Measurements from ENCODE around the gene BRD3. TPM values are rescaled to one million over a fixed set of nuclear protein-coding genes. Genes with fewer than 3 reads are reported as not detected.
"Not testable (repeated sequence)": the region's sequence is repeated elsewhere in the genome, so short reads cannot be mapped to it uniquely, and the experiment has no call there.

BRD3 gene
- total and polyA plus RNA-seq, 8 donors, result 8.8 to 36.3 (median 16.5) TPM

DNA sequence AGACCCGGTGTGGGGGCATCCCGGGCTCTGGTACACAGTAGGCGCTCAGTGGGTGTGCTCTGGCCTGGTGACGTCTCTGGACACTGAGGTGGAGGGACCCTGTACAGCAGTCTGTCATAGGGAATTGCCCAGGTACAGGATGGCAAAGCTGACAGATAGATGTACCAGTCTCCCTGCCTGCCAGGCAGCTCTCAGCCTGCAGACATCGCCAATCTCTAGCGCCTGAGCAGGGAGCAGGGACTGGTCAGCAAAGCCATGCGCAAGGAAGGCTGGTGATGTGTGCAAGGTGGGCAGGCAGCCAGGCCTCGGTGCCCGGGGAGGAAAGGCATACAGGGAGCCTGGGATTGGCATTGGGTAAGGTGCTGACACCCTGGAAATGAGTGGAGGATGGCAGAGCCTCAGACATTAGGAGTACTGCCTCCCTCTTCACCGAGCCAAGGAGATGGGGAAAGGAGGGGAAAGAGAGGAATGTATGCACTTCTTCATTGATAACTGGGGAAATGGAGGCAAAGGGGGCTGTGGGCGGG, 33.9 kb upstream of the BRD3 start:
- no peak overlapping the region for H3K4me3 ChIP-seq
- no peak for ATAC-seq
- TF ChIP-seq, protein P1, sequence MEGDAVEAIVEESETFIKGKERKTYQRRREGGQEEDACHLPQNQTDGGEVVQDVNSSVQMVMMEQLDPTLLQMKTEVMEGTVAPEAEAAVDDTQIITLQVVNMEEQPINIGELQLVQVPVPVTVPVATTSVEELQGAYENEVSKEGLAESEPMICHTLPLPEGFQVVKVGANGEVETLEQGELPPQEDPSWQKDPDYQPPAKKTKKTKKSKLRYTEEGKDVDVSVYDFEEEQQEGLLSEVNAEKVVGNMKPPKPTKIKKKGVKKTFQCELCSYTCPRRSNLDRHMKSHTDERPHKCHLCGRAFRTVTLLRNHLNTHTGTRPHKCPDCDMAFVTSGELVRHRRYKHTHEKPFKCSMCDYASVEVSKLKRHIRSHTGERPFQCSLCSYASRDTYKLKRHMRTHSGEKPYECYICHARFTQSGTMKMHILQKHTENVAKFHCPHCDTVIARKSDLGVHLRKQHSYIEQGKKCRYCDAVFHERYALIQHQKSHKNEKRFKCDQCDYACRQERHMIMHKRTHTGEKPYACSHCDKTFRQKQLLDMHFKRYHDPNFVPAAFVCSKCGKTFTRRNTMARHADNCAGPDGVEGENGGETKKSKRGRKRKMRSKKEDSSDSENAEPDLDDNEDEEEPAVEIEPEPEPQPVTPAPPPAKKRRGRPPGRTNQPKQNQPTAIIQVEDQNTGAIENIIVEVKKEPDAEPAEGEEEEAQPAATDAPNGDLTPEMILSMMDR (IDR thresholded peaks at IDR 0.05), result no peak
- no peaks in the 10 kb centered on the region for H3K27me3 ChIP-seq
- no peaks in the 10 kb centered on the region for H3K4me1 ChIP-seq
- no peaks in the 10 kb centered on the region for H3K9me3 ChIP-seq
- 44 to 51% methylated on average over 11 of the region's 11 CpGs for WGBS, 2 donors
- no peak for FAIRE-seq
- no peak for DNase-seq
- intact Hi-C loops (cut with DNase I), result no loop called here
- H3K27ac ChIP-seq, result no peak overlapping the region
- no peaks in the 10 kb centered on the region for H3K36me3 ChIP-seq

DNA sequence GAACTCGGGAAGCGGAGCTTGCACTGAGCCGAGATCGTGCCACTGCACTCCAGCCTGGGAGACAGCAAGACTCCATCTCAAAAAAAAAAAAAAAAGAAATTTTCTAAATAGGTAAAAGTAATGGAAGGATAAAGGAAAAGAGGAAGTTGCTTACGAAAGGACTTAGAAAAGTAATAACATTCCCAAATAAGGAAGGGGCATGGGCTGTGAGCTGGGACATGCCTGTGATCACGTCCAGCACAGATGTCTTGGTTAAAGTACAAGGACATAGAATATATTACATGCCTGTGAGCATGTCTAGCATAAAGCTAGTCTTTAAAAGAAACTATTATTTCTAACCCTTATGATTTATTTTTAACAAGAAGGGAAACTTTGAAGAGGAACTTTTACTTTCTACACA, 33.3 kb upstream of the BRD3 start:
- ATAC-seq; H3K9me3 ChIP-seq; H3K4me3 ChIP-seq; H3K36me3 ChIP-seq; H3K4me1 ChIP-seq; intact Hi-C loops (cut with DNase I); H3K27ac ChIP-seq; DNase-seq; H3K27me3 ChIP-seq; FAIRE-seq: not testable (repeated sequence)
- WGBS, 2 donors, result 68 to 80% methylated on average over 6 of the region's 6 CpGs

DNA sequence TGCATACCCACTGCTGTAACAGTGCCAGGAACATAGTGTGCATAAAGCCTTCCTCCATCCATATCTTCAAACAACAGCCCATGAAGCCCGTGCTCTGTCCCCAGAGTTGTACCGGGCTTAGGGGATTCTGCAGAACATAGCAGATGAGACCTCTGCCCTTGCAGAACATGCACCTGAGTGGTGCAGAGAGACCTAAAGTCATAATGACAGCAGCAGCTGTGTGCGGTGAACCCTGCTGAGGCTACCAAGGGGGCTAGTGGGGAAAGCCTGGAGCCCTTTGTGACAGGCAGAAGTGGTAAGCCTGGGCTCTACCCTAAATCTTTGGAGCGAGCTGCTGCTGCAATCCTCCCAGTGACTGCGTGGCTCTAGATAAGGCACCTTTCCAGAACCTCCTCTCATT, 32.2 kb upstream of the BRD3 start:
- intact Hi-C loops (cut with DNase I), result no loop called here
- H3K27me3 ChIP-seq, result no peaks in the 10 kb centered on the region
- no peaks in the 10 kb centered on the region for H3K9me3 ChIP-seq
- DNase-seq, result no peak
- TF ChIP-seq, protein P1 (IDR thresholded peaks at IDR 0.05), result no peak
- no peak for FAIRE-seq
- H3K36me3 ChIP-seq, result no peaks in the 10 kb centered on the region
- no peak for ATAC-seq
- H3K27ac ChIP-seq, result no peak overlapping the region
- 69 to 84% methylated on average over 5 of the region's 5 CpGs for WGBS, 2 donors
- H3K4me3 ChIP-seq, result no peak overlapping the region
- no peaks in the 10 kb centered on the region for H3K4me1 ChIP-seq

DNA sequence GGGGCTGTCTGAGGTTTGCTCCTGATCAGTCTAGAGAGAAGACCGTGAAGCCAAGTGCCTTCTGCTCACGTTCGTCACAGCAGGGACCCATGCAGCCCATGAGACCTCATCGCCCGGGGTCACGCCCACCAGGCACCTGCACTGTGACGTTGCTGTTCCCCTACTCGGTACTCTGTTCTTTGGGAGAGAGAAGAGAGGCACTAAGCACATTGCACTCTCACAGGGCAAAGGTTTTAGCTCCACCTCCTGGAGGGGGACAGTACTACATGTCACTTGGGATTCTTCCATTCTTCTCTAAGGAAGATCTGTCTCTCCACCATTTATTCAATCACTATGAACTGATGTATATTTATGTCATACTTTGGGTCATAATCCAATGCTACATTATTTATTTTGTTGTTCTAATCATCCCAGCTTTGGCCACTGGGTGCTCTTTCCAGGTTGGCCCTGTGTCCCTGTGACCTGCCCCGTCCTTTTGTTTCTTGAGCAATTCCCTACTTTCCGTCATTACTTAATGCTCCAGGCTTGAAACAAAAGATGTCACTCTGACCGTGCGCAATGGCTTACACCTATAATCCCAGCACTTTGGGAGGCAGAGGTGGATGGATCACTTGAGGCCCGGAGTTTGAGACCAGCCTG, 31.4 kb upstream of the BRD3 start:
- intact Hi-C loops (cut with DNase I), result no loop called here
- ATAC-seq, result peak; percentile 71 to 97 (median 92)
- Histone ChIP-seq H3K4me1 (no peaks in the 10 kb centered on the region), H3K9me3 (no peaks in the 10 kb centered on the region), H3K27me3 (no peaks in the 10 kb centered on the region), H3K36me3 (no peaks in the 10 kb centered on the region), H3K27ac (no peak overlapping the region), H3K4me3 (no peak overlapping the region)
- DNase-seq, result peak in 3 of 6 donors; percentile 23 to 57 (median 37)
- no peak for FAIRE-seq
- 33 to 34% methylated on average over 13 of the region's 13 CpGs for WGBS, 2 donors
- TF ChIP-seq, protein P1 (IDR thresholded peaks at IDR 0.05), result peak; percentile 40 to 67 (median 54)

DNA sequence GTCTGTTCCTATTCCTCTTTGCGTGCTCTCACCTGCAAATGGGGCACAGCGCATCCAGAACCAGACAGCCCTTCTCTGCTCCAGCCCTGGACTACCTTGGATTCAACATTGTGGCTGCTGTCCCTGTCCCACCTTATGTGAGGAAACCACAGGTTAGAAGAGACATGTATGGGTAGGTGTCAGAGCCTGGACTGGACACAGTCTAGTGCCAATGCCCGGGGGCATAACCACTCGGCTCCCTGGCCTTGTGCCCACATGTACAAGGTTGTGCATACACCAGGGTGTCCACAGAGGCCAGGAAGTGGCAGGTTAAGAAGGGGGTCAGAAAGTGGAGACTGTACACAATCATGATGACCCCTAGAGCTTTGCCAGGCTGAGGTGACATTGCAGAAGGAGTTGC, 22.1 kb upstream of the BRD3 start:
- FAIRE-seq, result no peak
- Histone ChIP-seq H3K36me3 (no peaks in the 10 kb centered on the region), H3K4me1 (no peaks in the 10 kb centered on the region), H3K4me3 (no peak overlapping the region), H3K9me3 (no peaks in the 10 kb centered on the region), H3K27me3 (no peaks in the 10 kb centered on the region), H3K27ac (no peak overlapping the region)
- no peak for ATAC-seq
- intact Hi-C loops (cut with DNase I), result no loop called here
- DNase-seq, result no peak
- TF ChIP-seq, protein P1 (IDR thresholded peaks at IDR 0.05), result no peak
- WGBS, 2 donors, result 63 to 66% methylated on average over 4 of the region's 4 CpGs

Measured in pancreas (tissue), 10 donors.